Stimulated activated CD4-positive, alpha-beta T cell treated with anti-CD3 and anti-CD28 coated beads, Interleukin-4, amount 100 ng/mL, for 1 hour (primary cell): ENCODE data around the gene PAGE1.
"Not testable (repeated sequence)": the region's sequence is repeated elsewhere in the genome, so short reads cannot be mapped to it uniquely, and the experiment has no call there.

ENCODE experiments used
- DNase-seq: peaks from one replicate; pipeline ENCODE4 v3.0.0-alpha.2; 2020

The PAGE1 gene, protein sequence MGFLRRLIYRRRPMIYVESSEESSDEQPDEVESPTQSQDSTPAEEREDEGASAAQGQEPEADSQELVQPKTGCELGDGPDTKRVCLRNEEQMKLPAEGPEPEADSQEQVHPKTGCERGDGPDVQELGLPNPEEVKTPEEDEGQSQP

DNA sequence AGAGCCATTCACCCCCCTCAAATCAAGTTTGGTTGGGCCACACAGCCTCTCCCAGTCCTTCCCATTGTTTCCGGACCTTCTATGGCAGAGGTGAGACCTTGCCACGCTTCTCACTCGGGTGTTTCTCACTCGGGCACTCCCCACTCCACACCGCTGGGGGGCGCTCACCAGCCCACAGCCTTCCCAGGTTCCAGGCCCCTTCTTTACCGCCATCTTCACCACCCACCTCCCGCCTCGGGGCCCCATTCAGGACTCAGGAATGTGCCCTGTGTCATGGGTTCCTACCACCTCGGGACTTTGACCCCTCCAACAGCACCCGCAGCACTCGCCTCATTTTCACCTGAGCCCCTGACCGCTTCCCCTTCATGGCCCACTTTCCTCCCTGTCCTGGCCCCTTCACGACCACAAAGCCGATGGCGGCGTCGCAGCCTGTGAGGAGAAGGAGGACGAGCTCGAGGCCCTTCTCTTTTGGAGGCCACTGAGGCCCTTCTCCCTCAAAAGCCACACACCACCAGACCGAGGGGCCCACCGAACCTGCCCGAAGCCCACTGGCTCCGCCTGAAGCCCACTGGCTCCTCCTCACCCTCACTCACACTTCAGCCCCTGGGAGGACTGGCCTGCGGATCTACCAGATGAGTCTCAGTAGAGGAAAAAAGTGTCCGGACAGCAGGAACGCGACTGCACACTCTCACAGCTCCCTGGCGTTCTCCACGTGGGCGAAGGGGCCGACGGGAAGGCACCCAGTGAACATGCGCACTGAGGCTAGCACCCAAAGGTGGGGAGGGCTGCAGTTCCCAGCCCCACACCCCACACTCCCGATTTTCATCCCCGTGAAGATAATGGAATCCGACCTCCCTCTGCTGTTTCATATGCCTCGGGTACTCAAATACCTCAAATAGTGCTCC, at the start of gene PAGE1:
Gene PAGE1 (minus strand): TSS at position 709 of the 905 bp plus-strand sequence. CDS start 1,214 bp downstream, outside the sequence.
- DNase-seq: no peak

DNA sequence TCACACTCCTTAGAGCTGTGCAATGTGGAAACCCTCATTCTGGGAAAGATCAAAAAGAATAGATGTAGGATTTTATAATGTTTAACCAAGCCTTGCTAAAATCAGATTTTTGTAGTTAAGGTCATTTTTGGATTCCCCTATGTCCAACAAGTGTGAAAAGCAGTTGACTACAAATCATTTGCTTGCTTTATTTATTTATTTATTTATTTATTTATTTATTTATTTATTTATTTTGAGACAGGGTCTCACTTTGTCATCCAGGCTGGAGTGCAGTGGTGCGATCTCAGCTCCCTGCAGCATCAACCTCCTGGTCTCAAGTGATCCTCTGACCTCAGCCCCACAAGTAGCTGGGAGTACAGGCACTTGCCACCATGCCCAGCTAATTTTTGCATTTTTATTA, 45.7 kb upstream of the PAGE1 start:
- not testable (repeated sequence) for DNase-seq

DNA sequence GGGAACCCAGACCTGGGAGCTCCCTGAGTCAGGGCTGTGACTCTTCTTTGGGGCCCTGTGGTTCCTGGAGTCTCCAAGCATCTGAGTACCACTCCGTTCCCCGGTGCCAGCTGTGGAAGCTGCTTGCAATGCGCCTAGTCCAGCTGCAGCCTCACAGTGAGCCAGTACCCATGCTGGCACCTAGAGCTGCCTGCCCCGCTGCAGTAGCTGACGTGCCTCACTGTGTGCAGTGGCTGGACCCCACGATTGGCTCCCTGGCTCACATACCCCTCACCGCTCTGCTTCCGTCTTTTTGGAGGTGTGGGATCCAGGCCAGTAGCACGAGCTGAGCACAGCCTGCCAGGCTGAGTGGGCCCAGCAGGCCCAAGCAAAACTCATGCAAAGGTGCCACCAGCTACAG, 32.1 kb upstream of the PAGE1 start:
- DNase-seq: no peak

DNA sequence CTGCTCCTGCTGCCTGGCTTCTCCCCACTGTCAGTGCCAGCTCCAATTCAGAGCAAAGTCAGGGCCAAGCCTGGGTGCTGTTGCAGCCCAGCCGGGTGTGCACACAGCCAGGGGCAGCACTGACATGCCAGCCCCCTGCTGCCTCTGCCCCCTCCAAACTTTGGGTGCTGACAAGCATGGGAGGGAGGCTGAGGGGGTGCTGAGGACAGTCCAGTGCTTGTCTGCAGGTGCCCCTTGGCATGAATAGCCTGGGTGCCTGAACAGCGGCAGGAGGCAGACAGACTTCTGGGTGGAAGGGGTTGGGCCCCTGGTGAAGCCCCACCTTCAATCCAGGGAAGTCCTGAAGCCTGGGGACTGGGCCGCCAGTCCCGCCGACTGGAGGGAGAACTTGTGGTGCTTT, 31.2 kb upstream of the PAGE1 start:
- DNase-seq: no peak

DNA sequence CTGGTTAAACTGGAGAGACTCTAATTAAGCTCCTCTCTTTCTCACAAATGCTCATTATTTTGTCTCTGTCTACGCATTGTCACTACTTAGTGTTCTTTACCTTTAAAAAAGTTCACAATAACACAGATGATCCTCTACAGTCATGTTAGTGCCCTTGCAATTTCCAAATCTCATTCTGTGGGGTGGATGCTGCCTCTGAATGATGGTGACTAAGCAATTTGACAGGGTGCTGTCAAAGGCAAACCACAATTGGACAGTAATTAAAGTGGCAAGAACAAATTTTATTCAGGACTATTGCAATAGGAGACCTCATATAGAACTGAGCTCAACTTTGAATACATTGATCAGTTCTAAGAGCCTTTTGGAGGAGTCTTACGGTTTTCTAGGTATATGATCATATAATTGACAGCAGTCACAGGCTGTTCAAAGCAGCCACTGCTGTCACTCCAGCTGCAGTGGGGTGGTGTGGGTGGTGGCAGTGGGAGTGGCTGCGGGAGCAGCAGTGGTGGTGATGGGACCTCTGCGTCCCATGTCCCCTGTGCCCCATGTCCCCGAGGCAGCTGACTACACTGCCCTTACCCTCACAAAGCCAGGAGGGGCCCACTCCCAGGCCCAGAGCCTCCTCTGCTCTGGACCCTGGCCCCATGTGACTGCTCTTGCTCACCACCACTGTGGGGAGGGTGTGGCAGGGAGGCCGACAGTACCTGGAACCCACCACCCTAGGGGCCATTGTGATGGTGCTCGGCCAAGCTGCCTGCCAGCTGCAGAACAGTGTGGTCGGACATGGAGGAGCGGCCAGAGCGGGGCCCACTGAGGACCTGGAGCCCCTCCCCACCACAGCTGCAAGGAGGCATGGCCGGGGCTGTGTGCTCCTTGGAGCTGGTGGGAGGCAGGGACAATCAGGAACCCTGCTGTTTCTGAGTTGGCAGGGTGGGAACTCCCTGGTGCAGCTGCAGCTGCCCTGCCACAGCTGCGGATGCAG, 30.4 kb upstream of the PAGE1 start:
- DNase-seq: no peak

DNA sequence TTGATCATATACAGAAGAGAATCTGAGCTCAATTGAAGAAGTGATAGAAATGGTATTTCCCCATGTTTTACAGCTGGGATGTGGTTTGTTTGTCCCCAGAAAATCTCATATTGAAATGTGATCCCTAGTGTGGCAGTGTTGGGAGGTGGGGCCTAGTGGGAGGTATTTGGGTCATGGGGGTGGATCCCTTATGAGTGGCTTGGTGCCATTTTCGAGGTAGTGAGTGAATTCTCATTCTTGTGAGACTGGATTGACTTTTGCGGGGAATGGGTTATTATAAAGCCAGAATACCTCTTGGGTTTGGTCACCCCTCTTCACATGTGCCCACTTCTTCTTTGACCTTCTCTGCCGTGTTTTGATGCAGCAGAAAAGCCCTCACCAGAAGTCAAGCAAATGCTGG, 29.6 kb upstream of the PAGE1 start:
- no peak for DNase-seq

DNA sequence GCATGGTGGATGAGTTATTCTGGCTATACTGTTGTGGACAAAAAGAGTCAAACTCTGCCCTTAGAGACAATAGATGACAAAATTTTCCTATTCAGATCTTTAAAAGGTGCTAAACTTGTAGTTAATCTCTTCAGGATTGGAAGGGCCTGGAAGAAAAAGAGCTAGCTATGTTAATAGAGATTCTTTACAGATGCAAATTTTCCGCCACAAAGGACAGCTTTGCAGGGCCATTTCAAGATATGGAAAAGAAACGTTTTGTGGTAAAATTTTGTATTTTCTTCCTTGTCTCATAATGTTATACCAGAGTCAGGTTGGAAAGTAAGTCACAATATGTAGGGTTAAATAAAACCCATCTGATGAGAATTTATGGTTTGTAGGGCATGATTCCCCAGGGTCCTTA, 24.3 kb upstream of the PAGE1 start:
- not testable (repeated sequence) for DNase-seq

DNA sequence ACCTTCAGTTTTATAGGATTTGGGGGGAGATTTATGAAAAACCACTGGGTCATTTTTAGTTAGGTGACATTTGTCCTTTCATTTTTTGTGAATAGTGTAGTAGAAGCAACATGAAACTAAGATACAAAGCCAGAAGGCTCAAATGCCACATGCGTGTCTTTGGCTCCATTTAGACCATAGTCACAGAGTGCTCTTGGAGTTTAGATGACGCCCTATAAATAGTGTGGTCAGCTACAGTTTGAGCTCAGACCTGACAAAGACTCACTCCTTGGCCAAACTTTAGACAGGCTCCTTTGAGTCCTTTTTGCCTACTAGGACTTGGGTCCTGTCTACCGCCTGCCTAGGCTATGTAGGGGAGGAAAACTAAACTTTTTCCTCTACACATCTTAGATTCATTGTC, 16.8 kb upstream of the PAGE1 start:
- no peak for DNase-seq

DNA sequence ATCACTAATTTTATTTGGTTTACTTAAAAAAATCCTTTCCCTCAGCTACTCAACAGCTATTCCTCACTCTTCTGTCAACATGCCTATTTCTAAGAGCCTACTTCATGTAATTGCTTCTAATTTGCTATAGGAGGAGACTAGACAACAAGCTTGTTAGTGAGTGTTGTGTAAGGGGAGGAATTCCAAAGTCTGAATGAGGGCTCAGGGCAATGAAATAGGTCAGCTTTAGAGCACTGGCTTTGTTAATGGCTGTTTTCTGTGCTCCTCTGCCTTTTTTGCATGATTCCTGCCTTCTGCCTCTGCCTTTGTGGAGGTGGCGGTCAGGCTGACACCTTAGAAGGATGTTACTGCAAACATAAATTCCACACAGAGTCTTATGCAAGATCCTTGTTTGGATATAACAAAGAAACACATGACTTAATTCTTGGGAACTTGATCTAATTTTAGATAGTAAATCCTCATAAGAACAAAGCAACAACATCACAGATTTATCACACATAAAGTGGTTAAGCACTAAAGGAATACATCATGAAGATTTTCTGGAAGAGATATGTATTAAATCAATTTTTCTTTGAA, 15.0 kb upstream of the PAGE1 start:
- no peak for DNase-seq

DNA sequence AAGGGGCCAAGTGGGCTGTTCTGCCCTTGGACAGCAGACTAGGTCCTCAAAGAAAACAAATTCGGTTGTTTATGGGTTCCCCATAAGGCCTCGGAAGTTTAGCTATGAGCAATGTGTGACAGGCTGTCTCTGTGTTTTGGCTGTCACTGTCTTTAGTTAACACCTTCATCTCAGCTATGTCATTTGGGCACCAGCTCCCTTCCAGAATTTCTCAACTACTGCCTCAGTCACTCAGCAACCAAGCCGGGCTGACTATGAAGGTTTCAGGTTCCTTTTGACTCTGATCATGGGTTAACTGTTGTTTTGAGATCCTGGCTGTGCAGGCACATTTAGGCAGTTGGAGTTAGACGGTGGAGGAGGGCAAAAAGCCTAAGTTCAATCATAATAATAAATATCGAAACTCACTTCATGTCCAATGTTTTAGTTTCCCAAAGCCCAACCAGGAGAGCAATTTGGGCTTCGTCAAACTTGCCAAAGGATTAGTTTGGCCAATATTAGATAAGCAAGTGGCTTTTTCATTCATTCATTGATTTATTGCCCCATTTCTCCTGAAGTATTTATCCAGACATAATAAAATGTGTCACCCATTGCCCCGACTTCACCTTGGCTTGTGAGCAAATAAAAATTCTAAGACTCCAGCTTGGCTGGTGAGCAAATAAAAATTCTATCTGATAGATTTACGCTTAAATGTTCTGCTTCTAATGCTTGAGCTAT, 9.1 kb upstream of the PAGE1 start:
- no peak for DNase-seq

DNA sequence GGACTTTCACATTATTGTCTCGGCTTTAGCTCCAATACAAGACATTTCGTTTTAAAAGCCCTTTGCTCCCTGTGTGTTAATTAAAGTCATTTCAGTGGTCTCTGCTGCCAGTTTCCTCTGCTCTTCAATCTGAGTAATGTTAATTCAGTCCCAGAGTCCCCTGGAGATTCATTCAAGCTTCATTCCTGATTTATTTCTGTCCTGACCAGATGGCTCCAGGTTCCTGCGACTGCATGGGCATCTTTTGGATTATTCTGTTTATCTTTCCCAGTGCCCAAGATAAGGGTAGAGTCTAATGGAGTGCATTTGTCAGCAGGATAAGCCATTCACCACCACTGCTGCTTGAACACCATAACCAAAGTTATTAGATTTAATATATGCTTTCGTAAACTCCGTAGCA, 6.1 kb upstream of the PAGE1 start:
- DNase-seq: no peak

DNA sequence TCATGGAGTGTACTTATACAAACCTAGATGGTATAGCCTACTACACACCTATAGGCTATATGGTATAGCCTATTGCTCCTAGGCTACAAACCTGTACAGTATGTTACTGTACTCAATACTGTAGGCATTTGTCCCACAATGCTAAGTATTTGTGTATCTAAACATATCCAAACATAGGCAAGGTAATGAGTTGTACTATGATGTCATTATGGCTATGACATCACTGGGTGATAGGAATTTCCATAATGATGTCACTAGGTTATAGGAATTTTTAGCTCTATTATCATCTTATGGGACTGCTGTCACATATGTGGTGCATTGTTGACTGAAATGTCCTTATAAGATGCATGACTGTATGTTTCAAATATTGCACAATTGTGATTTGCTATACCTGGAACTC, 5.5 kb upstream of the PAGE1 start:
- no peak for DNase-seq

DNA sequence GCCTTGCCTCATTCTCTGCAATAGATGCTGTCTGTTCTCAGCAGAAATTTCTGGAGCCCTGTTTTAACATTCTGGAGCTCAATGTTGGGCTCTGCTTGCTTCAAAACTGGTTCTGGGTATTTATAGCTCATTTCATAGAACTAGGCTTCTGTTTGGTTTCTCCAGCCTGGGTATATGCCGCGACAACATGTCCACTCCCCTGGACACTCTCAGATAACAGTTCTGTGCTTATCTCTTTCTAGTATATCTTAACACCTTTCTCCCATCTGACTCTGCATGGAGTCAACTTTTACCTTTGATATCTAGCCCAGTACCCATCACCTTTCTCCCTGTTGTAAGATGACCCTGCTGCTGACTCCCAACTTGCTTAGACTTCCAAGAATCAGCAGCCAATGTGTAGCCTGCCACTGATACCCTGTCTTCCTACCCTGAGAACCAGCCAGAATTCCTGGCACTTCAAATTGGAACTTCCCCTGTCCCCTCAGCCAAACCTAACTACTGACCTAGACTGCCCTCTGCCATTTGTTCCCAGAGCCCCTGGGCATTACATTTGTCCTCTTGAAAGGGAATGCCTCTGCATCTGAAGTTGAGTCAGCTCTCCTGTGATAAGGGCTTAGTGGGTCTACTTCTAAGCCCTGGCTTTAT, 20.6 kb downstream of the PAGE1 start:
- DNase-seq: no peak

DNA sequence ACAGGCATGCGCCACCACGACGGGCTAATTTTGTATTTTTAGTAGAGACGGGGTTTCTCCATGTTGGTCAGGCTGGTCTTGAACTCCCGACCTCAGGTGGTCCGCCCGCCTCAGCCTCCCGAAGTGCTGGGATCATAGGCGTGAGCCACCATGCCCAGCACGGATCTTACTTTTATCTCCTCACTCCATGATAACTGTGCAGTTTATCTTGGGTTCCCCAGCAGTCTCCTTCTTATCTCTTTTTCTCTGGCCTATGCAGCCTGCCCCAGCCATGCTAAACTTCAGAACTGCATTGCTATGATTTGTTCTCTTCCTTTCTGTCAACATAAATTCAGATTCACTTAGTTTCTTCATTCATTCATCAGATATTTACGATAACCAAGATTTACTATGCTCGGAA, 22.4 kb downstream of the PAGE1 start:
- DNase-seq: no peak

DNA sequence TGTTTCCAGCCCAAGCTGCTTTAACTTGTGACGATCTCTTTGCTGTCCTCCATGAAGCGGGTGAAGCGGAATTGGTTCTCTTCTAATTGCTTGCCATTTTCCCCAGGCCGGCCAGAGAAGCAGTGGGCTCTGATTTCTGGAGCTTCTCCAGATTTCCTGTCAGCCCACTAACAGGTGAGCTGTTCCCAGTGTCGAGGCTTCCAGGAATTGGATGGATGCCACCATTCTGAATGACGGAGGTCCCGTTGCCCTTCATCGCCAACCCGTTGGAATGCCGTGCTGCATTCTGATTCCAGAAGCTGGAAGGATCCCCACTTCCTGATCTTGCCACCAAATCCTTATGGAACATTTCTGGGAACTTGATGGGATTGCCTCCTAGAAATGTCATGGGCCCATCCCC, 31.0 kb downstream of the PAGE1 start:
- DNase-seq: no peak

DNA sequence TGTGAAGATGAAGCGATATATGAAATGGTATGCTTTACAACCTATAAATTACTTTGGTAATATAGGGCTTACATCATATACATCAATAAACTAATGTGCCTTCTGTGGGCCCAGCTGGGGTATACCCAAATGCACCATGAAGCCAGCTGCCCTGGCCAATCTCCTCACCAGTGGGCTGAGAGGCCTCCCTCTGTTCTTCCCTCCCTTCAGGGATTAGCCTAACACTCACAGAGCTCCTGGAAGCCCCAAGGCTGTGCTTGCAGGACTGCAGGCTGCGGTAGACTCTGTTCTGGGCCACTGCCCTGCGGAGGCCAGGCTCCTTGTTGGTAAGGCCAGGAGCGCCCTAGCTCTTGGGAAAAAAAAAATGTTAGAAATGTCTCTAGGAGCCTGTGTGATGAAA, 33.9 kb downstream of the PAGE1 start:
- no peak for DNase-seq

DNA sequence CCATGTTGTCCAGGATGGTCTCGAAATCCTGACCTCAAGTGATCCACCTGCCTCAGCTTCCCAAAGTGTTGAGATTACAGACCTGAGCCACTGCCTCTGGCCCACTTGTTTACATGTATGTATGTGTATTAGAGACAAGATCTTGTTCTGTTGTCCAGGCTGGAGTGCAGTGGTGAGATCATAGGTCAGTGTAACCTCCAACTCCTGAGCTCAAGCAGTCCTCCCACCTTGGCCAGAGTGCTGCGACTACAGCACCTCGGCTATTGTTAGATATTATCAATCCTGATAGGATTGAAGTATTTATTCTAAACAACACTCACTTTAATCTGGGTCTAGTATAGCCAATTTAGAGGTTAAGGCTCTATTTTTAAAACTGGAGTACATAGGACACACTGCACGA, 36.0 kb downstream of the PAGE1 start:
- DNase-seq: no peak

DNA sequence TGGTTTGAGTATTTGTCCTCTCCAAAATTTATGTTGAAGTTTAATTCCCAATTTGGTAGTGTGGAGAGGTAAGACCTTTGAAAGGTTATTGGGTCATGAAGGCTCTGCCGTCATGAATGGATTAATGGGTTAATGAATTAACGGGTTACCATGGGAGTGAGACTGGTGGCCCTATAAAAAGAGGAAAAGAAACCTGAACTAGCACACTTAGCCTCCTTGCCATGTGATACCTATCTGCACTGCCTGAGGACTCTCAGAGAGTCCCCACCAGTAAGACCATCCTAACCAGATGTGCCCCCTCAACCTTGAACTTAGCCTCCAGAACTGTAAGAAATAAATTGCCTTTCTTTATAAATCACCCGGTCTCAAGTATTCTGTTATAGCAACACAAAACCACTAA, 39.3 kb downstream of the PAGE1 start:
- DNase-seq: no peak

DNA sequence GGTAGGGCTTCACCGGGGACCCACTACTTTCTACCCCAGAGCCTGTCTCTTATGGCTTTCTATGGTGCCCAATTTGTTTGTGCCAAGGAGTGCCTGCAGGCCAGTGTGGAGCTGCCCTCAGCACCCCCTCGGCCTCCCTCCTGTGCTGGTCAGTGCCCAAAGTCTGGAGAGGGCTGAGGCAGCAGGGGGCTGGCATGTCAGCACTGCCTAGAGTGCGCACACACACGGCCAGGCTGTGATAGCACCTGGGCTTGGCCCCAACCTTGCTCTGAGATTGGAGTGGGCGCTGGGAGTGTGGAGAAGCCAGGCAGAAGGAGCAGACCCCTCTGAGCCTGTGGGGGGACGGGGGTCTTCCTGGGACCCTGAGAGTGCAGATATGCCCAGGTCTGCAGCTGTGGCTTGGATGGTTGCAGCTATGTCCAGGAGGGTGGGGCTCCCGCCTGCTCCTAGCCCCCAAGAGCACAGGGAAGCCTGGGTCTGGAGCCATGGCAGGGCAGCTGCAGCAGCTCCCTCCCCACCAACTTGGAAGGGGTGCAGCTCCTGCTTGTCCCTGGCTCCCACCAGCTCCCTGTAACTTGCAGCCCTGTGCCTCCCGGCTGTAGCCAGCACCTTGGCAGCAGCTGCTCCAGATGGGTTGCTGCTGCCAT, 50.7 kb downstream of the PAGE1 start:
- DNase-seq: no peak
